Measurements from ENCODE around the gene FNDC11. TPM values are rescaled to one million over a fixed set of nuclear protein-coding genes. Genes with fewer than 3 reads are reported as not detected.

The FNDC11 gene
- total RNA-seq, 3 donors from 2014 or later (not counting 1 experiment from before 2014, with no cell fraction given), result 0.19 to 0.75 (median 0.25) TPM

- Histone ChIP-seq H3K36me3 (ENCODE audit: control insufficient read depth, insufficient read depth, low read length) (peaks cover 6% of the 10 kb centered on the region), H3K4me3 (ENCODE audit: low read length) (no peak overlapping the region), H3K4me1 (ENCODE audit: control insufficient read depth, insufficient read depth, low read length) (peaks cover 23% of the 10 kb centered on the region), H3K9me3 (ENCODE audit: control insufficient read depth, insufficient read depth, low read length) (peaks cover 7% of the 10 kb centered on the region), H3K27ac (ENCODE audit: low read length) (no peak overlapping the region), H3K27me3 (ENCODE audit: control insufficient read depth, insufficient read depth, low read length) (peaks cover 4% of the 10 kb centered on the region)
- WGBS (ENCODE audit: insufficient coverage), result 89% methylated on average over 13 of the region's 13 CpGs
- intact Hi-C loops (cut with micrococcal nuclease), result no loop called here
- ATAC-seq, result no peak
- Mint-ChIP-seq H3K9me3 (peaks cover 0 to 2% of the 10 kb centered on the region in 2 donors), H3K36me3 (no peaks in the 10 kb centered on the region), H3K27me3 (ENCODE audit: low read depth in 2 of 2) (peaks cover 0 to 4% of the 10 kb centered on the region in 2 donors), H3K27ac (peak overlapping the region in 1 of 2 donors; percentile 53), H3K4me1 (peaks cover 0 to 17% of the 10 kb centered on the region in 2 donors), H3K4me3 (peak overlapping the region; percentile 53)
- TF ChIP-seq, protein P1, sequence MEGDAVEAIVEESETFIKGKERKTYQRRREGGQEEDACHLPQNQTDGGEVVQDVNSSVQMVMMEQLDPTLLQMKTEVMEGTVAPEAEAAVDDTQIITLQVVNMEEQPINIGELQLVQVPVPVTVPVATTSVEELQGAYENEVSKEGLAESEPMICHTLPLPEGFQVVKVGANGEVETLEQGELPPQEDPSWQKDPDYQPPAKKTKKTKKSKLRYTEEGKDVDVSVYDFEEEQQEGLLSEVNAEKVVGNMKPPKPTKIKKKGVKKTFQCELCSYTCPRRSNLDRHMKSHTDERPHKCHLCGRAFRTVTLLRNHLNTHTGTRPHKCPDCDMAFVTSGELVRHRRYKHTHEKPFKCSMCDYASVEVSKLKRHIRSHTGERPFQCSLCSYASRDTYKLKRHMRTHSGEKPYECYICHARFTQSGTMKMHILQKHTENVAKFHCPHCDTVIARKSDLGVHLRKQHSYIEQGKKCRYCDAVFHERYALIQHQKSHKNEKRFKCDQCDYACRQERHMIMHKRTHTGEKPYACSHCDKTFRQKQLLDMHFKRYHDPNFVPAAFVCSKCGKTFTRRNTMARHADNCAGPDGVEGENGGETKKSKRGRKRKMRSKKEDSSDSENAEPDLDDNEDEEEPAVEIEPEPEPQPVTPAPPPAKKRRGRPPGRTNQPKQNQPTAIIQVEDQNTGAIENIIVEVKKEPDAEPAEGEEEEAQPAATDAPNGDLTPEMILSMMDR (IDR thresholded peaks at IDR 0.05), result no peak
- DNase-seq, result peak; percentile 5 to 17
Measured at GRCh38 chr20:63522091-63522868, 31.7 kb upstream of the FNDC11 start.

GRCh38 chr20:63522981-63523611 lies 30.9 kb upstream of the FNDC11 start:
- TF ChIP-seq, protein P1 (IDR thresholded peaks at IDR 0.05), result no peak
- intact Hi-C loops (cut with micrococcal nuclease), result no loop called here
- Mint-ChIP-seq H3K27me3 (ENCODE audit: low read depth in 2 of 2) (peaks cover 0 to 4% of the 10 kb centered on the region in 2 donors), H3K4me1 (peaks cover 0 to 17% of the 10 kb centered on the region in 2 donors), H3K4me3 (no peak overlapping the region), H3K36me3 (no peaks in the 10 kb centered on the region), H3K9me3 (peaks cover 0 to 2% of the 10 kb centered on the region in 2 donors), H3K27ac (peak overlapping the region in 1 of 2 donors; percentile 53)
- peaks cover 4% of the 10 kb centered on the region for H3K27me3 ChIP-seq (ENCODE audit: control insufficient read depth, insufficient read depth, low read length)
- H3K36me3 ChIP-seq (ENCODE audit: control insufficient read depth, insufficient read depth, low read length), result peaks cover 6% of the 10 kb centered on the region
- no peak overlapping the region for H3K4me3 ChIP-seq (ENCODE audit: low read length)
- ATAC-seq, result no peak
- WGBS (ENCODE audit: insufficient coverage), result 95% methylated on average over 11 of the region's 11 CpGs
- no peak overlapping the region for H3K27ac ChIP-seq (ENCODE audit: low read length)
- peak in 1 of 2 donors; percentile 7 for DNase-seq
- H3K4me1 ChIP-seq (ENCODE audit: control insufficient read depth, insufficient read depth, low read length), result peaks cover 23% of the 10 kb centered on the region
- peaks cover 7% of the 10 kb centered on the region for H3K9me3 ChIP-seq (ENCODE audit: control insufficient read depth, insufficient read depth, low read length)

DNA sequence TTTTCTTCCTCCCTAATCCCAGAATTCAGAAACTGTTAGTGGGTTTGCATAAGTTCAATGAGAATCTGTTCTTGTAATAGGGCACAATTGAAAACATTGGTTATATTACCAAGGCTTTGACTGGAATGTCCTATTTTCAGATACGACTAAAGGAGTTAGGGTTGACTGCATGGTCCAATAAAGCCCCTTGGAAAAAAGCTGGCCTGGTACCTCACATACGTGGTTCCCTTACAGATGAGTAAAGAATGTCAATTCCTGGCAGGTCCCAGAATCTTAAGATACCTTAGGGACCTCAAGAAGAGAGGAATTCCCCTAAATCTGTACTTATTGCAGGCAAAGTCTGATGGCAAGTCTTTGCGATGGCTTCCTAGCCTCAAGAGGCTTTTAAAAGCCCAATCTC lies 28.8 kb upstream of the FNDC11 start:
- TF ChIP-seq, protein P1 (IDR thresholded peaks at IDR 0.05), result no peak
- H3K27ac Mint-ChIP-seq, result no peak overlapping the region
- Histone ChIP-seq H3K27me3 (ENCODE audit: control insufficient read depth, insufficient read depth, low read length) (no peaks in the 10 kb centered on the region), H3K27ac (ENCODE audit: low read length) (no peak overlapping the region), H3K4me1 (ENCODE audit: control insufficient read depth, insufficient read depth, low read length) (peaks cover 16% of the 10 kb centered on the region), H3K4me3 (ENCODE audit: low read length) (no peak overlapping the region), H3K36me3 (ENCODE audit: control insufficient read depth, insufficient read depth, low read length) (peaks cover 6% of the 10 kb centered on the region), H3K9me3 (ENCODE audit: control insufficient read depth, insufficient read depth, low read length) (peaks cover 7% of the 10 kb centered on the region)
- ATAC-seq (no peak), DNase-seq (no peak)
- intact Hi-C loops (cut with micrococcal nuclease), result no loop called here
- peaks cover 0 to 13% of the 10 kb centered on the region in 2 donors for H3K4me1 Mint-ChIP-seq
- 86% methylated on average over 3 of the region's 3 CpGs for WGBS (ENCODE audit: insufficient coverage)
- H3K9me3 Mint-ChIP-seq, result peaks cover 0 to 2% of the 10 kb centered on the region in 2 donors
- H3K36me3 Mint-ChIP-seq, result no peaks in the 10 kb centered on the region
- no peaks in the 10 kb centered on the region for H3K27me3 Mint-ChIP-seq (ENCODE audit: low read depth in 2 of 2)
- no peak overlapping the region for H3K4me3 Mint-ChIP-seq
